HEK293T (cell line): Measurements from ENCODE around the gene GLTPD2.

ENCODE experiments used
- ARNT ChIP-seq: fragments of 450-650 bp; IDR thresholded peaks from 2 replicates; pipeline ENCODE4 v1.6.1; 2017; ENCODE audit warnings: mild to moderate bottlenecking
- BHLHE40 ChIP-seq: fragments of 450-650 bp; IDR thresholded peaks from 2 replicates; pipeline ENCODE4 v1.6.1; 2016; ENCODE audit warnings: mild to moderate bottlenecking, moderate library complexity, borderline replicate concordance
- ELF4 ChIP-seq: fragments of 450-650 bp; IDR thresholded peaks from 2 replicates; pipeline ENCODE4 v1.6.1; 2017; ENCODE audit warnings: antibody characterized with exemption
- L3MBTL2 ChIP-seq: fragments of 450-650 bp; conservative IDR thresholded peaks from 2 replicates; pipeline ENCODE4 v1.6.1; 2016; ENCODE audit warnings: mild to moderate bottlenecking
- NFRKB ChIP-seq: fragments of 450-650 bp; IDR thresholded peaks from 2 replicates; pipeline ENCODE4 v1.6.1; 2016; ENCODE audit warnings: mild to moderate bottlenecking, moderate library complexity
- SP1 ChIP-seq: fragments of 450-650 bp; IDR thresholded peaks from 2 replicates; pipeline ENCODE4 v1.6.1; 2017

- TF ChIP-seq ELF4 = no peak
- no peak for TF ChIP-seq SP1
- TF ChIP-seq ARNT = no peak
- no peak for TF ChIP-seq NFRKB
- TF ChIP-seq BHLHE40 = no peak
- TF ChIP-seq L3MBTL2 = no peak
Measured at GRCh38 chr17:4750606-4751005, 38.2 kb upstream of the GLTPD2 start.
